ENCODE data around the gene NCAPG. TPM values are rescaled to one million over a fixed set of nuclear protein-coding genes. Genes with fewer than 3 reads are reported as not detected.

The NCAPG gene
- total RNA-seq, result under 1 TPM; 0.20 to 0.44 TPM

- Histone ChIP-seq H3K36me3 (no peaks in the 10 kb centered on the region), H3K4me1 (peaks cover 0 to 44% of the 10 kb centered on the region in 2 donors), H3K9me3 (no peaks in the 10 kb centered on the region), H3K27ac (peak within 1 kb of the TSS; percentile 97 to 98), H3K27me3 (no peaks in the 10 kb centered on the region), H3K4me3 (peak within 1 kb of the TSS; percentile 73 to 75)
- TF ChIP-seq CTCF (IDR thresholded peaks at IDR 0.05), result no peak
- DNase-seq (ENCODE audit: low spot score), result peak; percentile 98
Observed at GRCh38 chr4:17810260-17811077, at the start of gene NCAPG, which contains the start of gene DCAF16. TSS of gene NCAPG (plus strand) at chr4:17810979. CDS start at chr4:17811078, 99 bp downstream. TSS of gene DCAF16 (minus strand) at chr4:17810757. CDS start at chr4:17804141, 6,616 bp downstream.

- Histone ChIP-seq H3K4me1 (no peaks in the 10 kb centered on the region), H3K27me3 (no peaks in the 10 kb centered on the region), H3K36me3 (no peaks in the 10 kb centered on the region), H3K9me3 (no peaks in the 10 kb centered on the region), H3K4me3 (no peak overlapping the region), H3K27ac (no peak overlapping the region)
- DNase-seq (ENCODE audit: low spot score), result no peak
- TF ChIP-seq CTCF (IDR thresholded peaks at IDR 0.05), result no peak
Observed at GRCh38 chr4:17761062-17761461, 49.7 kb upstream of the NCAPG start.

- Histone ChIP-seq H3K9me3 (no peaks in the 10 kb centered on the region), H3K4me3 (no peak overlapping the region), H3K36me3 (no peaks in the 10 kb centered on the region), H3K27me3 (no peaks in the 10 kb centered on the region), H3K27ac (no peak overlapping the region), H3K4me1 (no peaks in the 10 kb centered on the region)
- TF ChIP-seq CTCF (IDR thresholded peaks at IDR 0.05), result no peak
- no peak for DNase-seq (ENCODE audit: low spot score)
Observed at GRCh38 chr4:17762726-17763125, 48.1 kb upstream of the NCAPG start.

GRCh38 chr4:17763416-17763815 is 47.4 kb upstream of the NCAPG start:
- Histone ChIP-seq H3K27me3 (no peaks in the 10 kb centered on the region), H3K36me3 (no peaks in the 10 kb centered on the region), H3K27ac (no peak overlapping the region), H3K9me3 (no peaks in the 10 kb centered on the region), H3K4me3 (no peak overlapping the region), H3K4me1 (no peaks in the 10 kb centered on the region)
- DNase-seq (ENCODE audit: low spot score), result no peak
- TF ChIP-seq CTCF (IDR thresholded peaks at IDR 0.05), result no peak

GRCh38 chr4:17763931-17764330 is 46.8 kb upstream of the NCAPG start:
- no peaks in the 10 kb centered on the region for H3K36me3 ChIP-seq
- no peak for DNase-seq (ENCODE audit: low spot score)
- H3K27me3 ChIP-seq, result no peaks in the 10 kb centered on the region
- H3K4me3 ChIP-seq, result no peak overlapping the region
- H3K27ac ChIP-seq, result no peak overlapping the region
- H3K9me3 ChIP-seq, result no peaks in the 10 kb centered on the region
- TF ChIP-seq CTCF (IDR thresholded peaks at IDR 0.05), result no peak
- H3K4me1 ChIP-seq, result no peaks in the 10 kb centered on the region

All from right atrium auricular region (tissue), 2 donors.